Activated T-cell treated with anti-CD3 and anti-CD28 coated beads, Interleukin-2, amount 50 U/mL, for 48 hours (primary cell): ENCODE measurements around the gene MID1IP1.

ENCODE experiments used
- DNase-seq, 2 experiments: peaks; one replicate each; pipeline ENCODE4 v3.0.0-alpha.2; 2020

The MID1IP1 gene, protein sequence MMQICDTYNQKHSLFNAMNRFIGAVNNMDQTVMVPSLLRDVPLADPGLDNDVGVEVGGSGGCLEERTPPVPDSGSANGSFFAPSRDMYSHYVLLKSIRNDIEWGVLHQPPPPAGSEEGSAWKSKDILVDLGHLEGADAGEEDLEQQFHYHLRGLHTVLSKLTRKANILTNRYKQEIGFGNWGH

DNA sequence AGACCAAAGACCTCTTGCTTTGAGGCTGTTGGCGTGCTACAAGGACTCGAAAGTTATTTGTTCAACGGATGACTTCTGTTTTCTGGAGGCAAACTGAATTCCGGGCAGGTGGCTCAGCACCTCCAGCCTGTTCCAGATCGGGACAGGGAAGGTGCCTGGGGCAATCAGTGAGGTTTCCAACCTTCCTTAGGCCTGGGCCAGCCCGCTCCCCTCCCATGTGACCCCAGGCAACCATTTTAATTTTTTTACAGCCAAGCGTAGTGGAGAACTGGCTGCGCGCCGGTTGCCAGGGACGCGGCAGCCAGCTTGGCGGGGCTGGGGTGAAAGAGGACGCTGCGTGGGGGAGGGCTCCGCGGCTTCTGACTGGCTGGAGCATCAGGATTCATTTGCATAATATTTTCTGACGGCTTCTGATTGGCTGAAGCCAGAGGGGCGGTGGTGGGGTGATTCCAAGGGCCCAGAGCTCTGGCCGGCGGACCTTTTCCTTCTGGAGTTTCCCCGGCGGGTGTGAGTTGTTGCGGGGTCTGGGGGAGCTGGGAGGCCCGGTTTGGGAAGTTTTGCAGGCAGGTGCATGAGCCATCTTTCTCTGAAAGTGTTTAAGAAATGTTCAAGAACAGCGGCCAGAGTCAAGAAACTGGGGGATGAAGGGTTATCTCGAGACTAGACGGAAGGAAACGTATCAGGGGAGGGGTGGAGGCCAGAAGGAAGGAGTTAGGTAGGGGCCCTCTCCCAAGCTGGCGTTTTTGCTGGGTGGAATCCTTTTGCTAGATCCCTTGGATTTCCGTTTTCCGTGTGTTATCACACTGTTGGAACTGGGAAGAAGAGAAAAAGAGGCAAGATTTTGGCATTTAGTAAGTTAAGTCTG lies at the start of gene MID1IP1:
MID1IP1 (plus strand) TSS at position 479 of the 865 bp plus-strand sequence. CDS start 3,488 bp downstream, outside the sequence.
- DNase-seq: peak; percentile 77 to 82

DNA sequence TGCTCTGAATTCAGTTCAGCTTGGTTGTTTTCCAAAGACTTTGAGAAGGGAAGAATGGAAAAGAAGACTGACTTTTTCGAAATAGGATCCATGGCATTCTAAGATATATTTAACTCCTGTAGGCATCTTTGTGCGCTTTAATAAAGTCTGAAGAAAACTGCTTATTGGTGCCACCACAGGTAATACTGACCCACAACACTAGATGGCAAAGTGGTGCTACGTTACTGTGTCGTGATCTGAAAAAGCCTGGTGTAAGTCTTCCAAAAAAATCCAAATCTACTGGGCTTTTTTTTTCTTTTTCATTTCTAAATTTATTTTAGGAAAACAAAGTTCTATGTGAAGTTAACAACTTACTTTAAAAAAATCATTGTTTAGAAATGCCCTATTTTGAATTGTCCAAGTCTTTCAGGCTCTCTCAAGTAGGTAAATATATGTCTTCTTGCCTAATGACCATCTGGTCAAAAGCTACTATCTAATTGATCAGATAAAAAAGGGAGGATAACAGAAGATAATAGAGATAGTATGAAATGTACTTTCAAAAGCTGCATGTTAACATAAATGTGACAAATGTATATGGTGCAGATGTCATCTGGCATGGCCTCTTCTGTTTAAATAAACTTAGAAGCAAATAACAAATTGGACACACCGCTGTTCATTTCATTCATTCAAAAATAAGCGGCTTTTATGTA lies 47.0 kb upstream of the MID1IP1 start:
- peak; percentile 25 to 43 for DNase-seq

GRCh38 chrX:38754818-38755718 lies 46.2 kb upstream of the MID1IP1 start:
- DNase-seq: no peak

DNA sequence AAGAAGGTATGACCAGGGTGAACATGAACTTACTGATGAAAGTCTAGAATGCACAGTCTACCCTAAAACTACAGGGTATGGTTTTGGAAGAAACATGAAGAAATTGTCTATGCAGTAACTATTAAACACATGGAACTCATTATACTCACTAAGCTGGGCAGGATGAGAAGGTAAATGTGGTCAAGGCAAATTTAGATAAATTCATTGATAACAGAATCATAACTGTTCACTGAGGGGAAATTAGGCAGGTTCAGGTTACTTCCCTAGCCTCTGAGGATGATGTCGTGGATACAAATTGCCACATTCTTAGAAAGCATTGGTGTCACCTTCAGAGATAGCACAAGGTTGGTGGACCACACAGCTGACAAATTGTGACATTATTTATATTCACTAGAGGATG lies 40.4 kb upstream of the MID1IP1 start:
- no peak for DNase-seq

DNA sequence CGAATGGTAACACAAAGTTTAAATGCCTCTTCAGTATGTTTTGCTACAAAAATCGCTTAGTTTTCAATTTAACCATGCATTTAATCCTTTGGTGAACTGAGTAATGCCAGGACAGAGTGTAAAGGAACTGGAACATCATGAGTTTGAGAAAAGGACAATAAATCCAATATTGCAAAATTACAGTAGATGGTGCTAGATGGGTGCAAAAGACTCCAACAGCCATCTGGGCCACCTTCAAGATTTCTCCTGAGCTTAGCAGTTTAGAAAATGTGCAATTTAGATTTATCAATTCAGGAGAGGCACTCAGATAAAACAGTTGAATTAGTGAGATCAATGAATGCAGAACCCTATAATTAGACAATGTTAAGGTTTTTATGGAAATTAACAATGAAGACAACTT lies 33.2 kb upstream of the MID1IP1 start:
- no peak for DNase-seq

DNA sequence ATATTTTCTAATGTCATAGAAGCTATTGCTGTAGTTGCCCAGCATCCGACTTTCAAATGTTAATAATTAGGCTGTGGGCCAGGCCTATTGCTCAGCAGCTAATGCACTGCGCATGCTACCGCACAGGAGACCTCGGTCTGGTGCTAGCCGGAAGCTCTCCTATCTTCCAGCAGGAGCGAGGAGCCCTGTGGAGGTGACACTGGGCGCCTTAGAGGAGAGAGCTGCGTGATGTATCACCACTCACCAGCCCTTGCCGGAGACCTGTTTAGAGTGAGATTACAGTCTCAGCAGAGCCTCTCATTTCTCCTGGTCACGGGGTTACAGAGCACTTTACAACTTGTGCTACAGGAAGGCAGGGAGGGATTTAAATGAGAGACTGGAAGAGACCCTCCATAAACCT lies 31.1 kb upstream of the MID1IP1 start:
- no peak for DNase-seq

- DNase-seq: no peak
Observed at GRCh38 chrX:38774249-38774648, 27.0 kb upstream of the MID1IP1 start.

DNA sequence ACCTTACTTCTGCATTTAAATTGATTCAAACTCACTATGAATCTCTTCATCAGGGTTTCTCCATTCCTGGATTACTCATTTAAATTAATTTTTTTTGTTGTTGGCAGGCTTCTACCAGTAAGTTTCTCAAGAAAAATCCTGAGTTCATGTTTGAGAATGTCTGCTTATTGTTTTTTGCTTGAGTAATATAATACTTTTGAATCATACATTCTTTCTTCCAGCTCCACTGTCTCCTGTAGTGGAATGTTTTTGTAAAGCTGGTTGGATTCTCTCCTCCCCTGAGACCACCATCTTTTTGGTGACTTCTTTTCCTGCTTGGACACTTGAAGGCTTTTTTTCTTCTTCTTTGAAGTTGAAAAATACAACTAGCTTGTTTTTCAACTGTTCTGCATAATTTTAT lies 4.3 kb upstream of the MID1IP1 start:
- no peak for DNase-seq

DNA sequence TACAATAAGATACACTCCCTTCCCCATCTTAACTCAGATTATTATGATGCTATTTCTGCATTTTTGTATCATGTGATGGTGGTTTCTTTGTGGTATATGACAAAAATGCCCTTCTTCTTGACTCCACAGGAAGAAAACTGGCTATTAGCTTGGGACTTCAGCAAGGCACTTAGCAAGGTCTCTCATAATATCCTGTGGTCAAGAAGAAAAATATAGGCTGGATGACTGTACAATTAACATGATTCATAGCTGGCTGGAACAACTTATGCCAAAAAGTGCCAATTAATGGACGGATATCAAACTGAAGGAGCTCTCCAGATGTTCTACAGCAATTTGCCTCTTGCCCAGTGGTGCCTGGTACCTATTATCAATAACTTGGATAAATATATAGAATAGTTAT lies 2.3 kb upstream of the MID1IP1 start:
- no peak for DNase-seq

DNA sequence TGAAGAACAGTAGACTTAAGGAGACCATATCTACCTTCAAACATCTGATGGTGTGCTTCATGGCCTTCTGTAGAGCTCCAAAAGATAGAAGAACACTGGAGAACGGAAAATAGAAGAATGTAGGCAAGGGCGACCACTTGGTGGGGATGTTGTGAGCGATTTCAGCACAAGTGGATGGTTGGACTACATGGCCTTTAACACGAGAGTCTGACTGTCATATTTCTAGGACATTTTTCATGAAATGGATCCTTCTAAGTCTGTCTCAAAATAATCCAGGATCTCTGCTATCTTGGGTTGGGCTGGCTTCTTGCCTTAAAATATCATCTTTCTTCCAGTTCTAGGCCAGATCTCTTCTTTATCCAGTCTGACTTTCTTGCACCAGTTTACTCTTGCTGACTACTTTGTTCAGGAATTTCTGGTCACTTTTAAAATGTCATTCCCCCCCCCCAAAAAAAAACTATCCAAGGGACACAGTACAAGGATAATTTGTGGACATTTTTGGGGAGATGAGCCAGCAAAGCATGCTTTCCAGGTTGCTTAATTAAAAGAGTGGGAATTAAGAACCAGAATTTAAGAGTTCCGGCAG lies 1.2 kb upstream of the MID1IP1 start:
- no peak for DNase-seq

DNA sequence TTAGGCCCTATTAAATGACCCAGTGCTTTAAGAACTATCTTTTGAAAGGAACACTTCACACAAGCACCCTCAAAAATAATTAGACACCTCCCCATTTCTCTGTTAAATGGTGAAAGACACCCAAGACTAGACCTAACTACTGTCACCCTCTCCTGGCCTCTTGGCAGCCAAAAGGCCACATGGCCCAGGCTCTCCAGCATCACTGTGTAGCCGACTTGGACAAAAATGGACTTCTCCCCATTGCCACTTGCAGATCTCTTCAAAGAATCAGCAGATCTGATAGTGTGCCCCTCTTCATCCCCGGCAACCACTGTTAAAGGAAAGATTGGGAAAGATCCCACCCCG lies 2.0 kb downstream of the MID1IP1 start:
- no peak for DNase-seq

DNA sequence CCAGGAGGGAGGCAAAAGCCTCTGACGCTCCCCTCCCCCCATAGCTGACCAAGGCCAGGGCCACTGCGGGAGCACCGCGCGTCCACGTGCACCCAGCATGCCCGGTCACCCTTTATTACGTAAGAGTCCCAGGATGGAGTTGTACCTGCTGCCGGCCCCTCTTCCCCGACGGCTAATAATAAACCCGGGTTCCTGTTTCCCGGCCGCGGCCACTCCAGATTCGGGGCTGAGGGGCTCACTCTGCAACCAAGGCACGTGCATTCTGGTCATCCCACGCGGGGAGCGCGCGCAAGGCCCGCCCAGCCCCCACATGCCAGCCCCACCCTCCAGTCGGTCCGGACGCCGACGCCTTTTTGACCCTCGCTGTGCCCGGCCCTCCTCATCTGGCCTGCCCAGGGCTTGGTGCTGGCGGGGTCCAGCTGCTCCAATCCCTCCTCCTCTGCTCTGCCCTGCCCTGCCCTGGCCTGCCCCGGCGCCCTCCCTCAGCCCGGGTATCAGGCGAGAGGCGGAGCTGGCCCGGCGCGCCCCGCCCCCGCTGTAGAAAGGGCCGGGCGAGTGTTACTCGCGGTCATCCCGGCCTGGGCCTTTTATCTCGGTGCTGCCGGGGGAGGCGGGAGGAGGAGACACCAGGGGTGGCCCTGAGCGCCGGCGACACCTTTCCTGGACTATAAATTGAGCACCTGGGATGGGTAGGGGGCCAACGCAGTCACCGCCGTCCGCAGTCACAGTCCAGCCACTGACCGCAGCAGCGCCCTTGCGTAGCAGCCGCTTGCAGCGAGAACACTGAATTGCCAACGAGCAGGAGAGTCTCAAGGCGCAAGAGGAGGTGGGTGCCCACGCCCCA lies 2.6 kb downstream of the MID1IP1 start:
- peak; percentile 80 to 82 for DNase-seq

- no peak for DNase-seq
Observed at GRCh38 chrX:38804432-38804681, 3.1 kb downstream of the MID1IP1 start.

- DNase-seq: peak; percentile 55 to 59
Observed at GRCh38 chrX:38804682-38805431, 3.6 kb downstream of the MID1IP1 start.

GRCh38 chrX:38805432-38806389 lies 4.5 kb downstream of the MID1IP1 start:
- DNase-seq: peak; percentile 66 to 74

GRCh38 chrX:38806875-38807621 lies 5.8 kb downstream of the MID1IP1 start:
- no peak for DNase-seq

- no peak for DNase-seq
Observed at GRCh38 chrX:38807873-38808272, 6.6 kb downstream of the MID1IP1 start.

DNA sequence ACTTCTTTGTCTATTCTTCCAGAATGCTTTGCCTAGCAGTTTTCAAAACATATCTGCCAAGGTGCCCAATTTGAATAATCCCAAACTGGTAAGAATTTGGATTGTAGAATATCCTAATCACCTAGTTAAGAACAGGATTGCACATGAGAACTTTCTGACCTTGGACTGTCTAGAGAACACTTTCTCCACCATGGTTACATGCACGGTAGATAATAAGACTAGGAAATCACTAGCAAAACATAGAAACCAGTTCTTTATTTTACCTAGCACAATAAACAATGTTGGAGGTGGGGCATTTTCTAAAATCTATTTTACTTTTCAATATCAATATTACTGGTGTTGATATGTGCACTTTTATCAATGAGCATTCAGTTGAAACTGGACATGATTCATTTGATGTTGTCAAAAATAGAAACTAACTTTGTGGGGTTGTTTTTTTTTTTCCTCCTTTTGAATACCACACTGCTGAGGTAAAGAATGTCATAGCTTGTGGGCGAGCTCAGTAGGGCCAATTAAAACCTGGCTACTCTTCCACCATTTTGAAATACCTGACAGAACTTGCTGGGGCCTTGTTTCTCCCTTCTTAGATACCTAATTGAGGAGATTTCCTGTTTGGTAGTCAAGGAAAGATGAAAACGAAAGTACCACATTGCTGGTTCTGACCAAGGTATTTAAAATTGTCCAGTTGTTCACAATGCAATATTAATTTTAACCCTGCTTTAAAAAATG lies 10.4 kb downstream of the MID1IP1 start:
- DNase-seq: no peak
